ENCODE measurements around the gene SLC11A1. TPM values are rescaled to one million over a fixed set of nuclear protein-coding genes. Genes with fewer than 3 reads are reported as not detected.

SLC11A1 gene
- total RNA-seq, 1 donor from 2014 or later = 0.34 TPM

DNA sequence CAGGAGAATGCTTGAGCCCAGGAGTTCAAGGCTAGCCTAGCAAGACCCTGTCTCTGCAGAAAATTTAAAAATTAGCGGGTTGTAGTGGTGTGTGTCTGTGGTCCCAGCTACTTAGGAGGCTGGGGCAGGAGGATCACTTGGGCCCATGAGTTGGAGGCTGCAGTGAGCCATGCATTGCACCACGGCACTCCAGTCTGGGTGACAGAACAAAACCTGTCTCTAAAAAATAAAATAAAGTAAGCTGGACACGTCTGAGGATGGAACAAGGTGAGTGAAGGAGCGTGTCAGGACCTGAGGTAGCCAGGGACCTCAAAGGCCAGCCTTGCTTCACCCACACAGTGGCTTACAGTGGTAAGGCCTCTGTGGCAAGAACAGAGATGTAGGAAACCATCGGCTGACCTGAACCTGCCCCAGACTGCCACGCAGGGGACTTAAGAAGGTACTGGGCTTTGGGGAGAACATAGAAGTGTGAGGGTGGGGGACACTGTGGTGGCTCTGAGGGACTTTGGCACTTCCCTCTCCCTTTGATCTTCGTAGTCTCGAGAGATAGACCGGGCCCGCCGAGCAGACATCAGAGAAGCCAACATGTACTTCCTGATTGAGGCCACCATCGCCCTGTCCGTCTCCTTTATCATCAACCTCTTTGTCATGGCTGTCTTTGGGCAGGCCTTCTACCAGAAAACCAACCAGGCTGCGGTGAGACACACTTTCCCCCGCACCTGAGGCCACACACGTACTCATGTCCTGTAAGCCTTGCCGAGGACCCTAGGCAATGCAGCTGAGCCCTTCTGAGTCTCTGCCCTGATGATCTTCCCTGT lies 7.5 kb downstream of the SLC11A1 start:
- H3K4me3 Mint-ChIP-seq (ENCODE audit: low read depth) = no peak overlapping the region

GRCh38 chr2:218391202-218391601 lies 9.1 kb downstream of the SLC11A1 start:
- no peaks in the 10 kb centered on the region for H3K36me3 Mint-ChIP-seq (ENCODE audit: insufficient read depth)
- H3K27ac Mint-ChIP-seq = no peak overlapping the region
- no peaks in the 10 kb centered on the region for H3K9me3 Mint-ChIP-seq (ENCODE audit: low read depth)
- no peak overlapping the region for H3K4me3 Mint-ChIP-seq (ENCODE audit: low read depth)
- no peak for DNase-seq (ENCODE audit: low spot score, unreplicated experiment)
- H3K4me1 Mint-ChIP-seq (ENCODE audit: low read depth) = peaks cover 4% of the 10 kb centered on the region
- no peak for TF ChIP-seq CTCF (IDR thresholded peaks at IDR 0.05; ENCODE audit: unreplicated experiment)
- H3K27me3 Mint-ChIP-seq = peaks cover 2% of the 10 kb centered on the region

More for the DNA sequence above, 7.5 kb downstream of the SLC11A1 start:
- H3K9me3 Mint-ChIP-seq (ENCODE audit: low read depth) = no peaks in the 10 kb centered on the region
- H3K4me1 Mint-ChIP-seq (ENCODE audit: low read depth) = peaks cover 2% of the 10 kb centered on the region
- peaks cover 2% of the 10 kb centered on the region for H3K27me3 Mint-ChIP-seq
- no peak overlapping the region for H3K27ac Mint-ChIP-seq
- DNase-seq (ENCODE audit: low spot score, unreplicated experiment) = no peak
- no peak for TF ChIP-seq CTCF (IDR thresholded peaks at IDR 0.05; ENCODE audit: unreplicated experiment)
- H3K36me3 Mint-ChIP-seq (ENCODE audit: insufficient read depth) = no peaks in the 10 kb centered on the region

DNA sequence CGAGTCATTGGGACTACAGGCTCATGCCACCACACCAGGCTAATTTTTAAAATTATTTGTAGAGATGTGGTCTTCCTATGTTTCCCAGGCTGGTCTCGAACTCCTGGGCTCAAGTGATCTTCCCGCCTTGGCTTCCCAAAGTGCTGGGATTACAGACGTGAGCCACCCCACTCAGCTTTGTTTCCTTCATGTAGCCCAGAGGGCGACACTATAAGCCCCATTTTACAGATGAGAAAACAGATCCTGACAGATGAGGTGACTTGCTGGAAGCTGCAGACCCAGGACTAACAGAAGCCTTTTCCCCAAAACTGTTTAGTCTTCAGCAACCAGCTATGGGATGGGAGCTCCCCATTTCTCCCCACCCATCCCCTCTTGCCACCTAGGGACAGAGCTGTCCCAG lies 10.4 kb downstream of the SLC11A1 start:
- Mint-ChIP-seq H3K27ac (no peak overlapping the region), H3K4me3 (ENCODE audit: low read depth) (no peak overlapping the region), H3K36me3 (ENCODE audit: insufficient read depth) (no peaks in the 10 kb centered on the region), H3K27me3 (no peaks in the 10 kb centered on the region), H3K4me1 (ENCODE audit: low read depth) (peaks cover 10% of the 10 kb centered on the region), H3K9me3 (ENCODE audit: low read depth) (no peaks in the 10 kb centered on the region)
- no peak for DNase-seq (ENCODE audit: low spot score, unreplicated experiment)
- TF ChIP-seq CTCF (IDR thresholded peaks at IDR 0.05; ENCODE audit: unreplicated experiment) = no peak

- H3K27me3 Mint-ChIP-seq = no peaks in the 10 kb centered on the region
- no peaks in the 10 kb centered on the region for H3K36me3 Mint-ChIP-seq (ENCODE audit: insufficient read depth)
- no peak overlapping the region for H3K27ac Mint-ChIP-seq
- H3K9me3 Mint-ChIP-seq (ENCODE audit: low read depth) = no peaks in the 10 kb centered on the region
- peaks cover 14% of the 10 kb centered on the region for H3K4me1 Mint-ChIP-seq (ENCODE audit: low read depth)
- DNase-seq (ENCODE audit: low spot score, unreplicated experiment) = no peak
- TF ChIP-seq CTCF (IDR thresholded peaks at IDR 0.05; ENCODE audit: unreplicated experiment) = no peak
- no peak overlapping the region for H3K4me3 Mint-ChIP-seq (ENCODE audit: low read depth)
Measured at GRCh38 chr2:218392891-218393462, 10.9 kb downstream of the SLC11A1 start.

- Mint-ChIP-seq H3K27me3 (no peaks in the 10 kb centered on the region), H3K9me3 (ENCODE audit: low read depth) (no peaks in the 10 kb centered on the region), H3K4me3 (ENCODE audit: low read depth) (no peak overlapping the region), H3K36me3 (ENCODE audit: insufficient read depth) (no peaks in the 10 kb centered on the region), H3K4me1 (ENCODE audit: low read depth) (peaks cover 14% of the 10 kb centered on the region), H3K27ac (peak overlapping the region; percentile 16)
- DNase-seq (ENCODE audit: low spot score, unreplicated experiment) = no peak
- TF ChIP-seq CTCF (IDR thresholded peaks at IDR 0.05; ENCODE audit: unreplicated experiment) = no peak
Measured at GRCh38 chr2:218393750-218394290, 11.7 kb downstream of the SLC11A1 start.

All from progenitor cell of endocrine pancreas (in vitro differentiated cells).